NT2/D1 (cell line): ENCODE measurements around the gene SYT1.

Experiments
- SUZ12 ChIP-seq: IDR thresholded peaks from 2 replicates; pipeline ENCODE4 v1.6.1; 2011; ENCODE audit not compliant: insufficient read length, insufficient read depth; ENCODE audit errors: extremely low read depth
- YY1 ChIP-seq: IDR thresholded peaks from 2 replicates; pipeline ENCODE4 v1.6.1; 2011; ENCODE audit not compliant: insufficient read length, insufficient read depth
- ZNF274 ChIP-seq: IDR thresholded peaks from 2 replicates; pipeline ENCODE4 v1.6.1; 2011; ENCODE audit warnings: mild to moderate bottlenecking, low read depth, low read length

- TF ChIP-seq ZNF274 (no peak), YY1 (no peak), SUZ12 (no peak)
These were observed 411.1 kb downstream of the SYT1 start for GRCh38 chr12:79275631-79276030.
